Measurements from ENCODE around the gene HNRNPH2.

Gene HNRNPH2

GRCh38 chrX:101450085-101450484 lies 42.1 kb downstream of the HNRNPH2 start:
- Histone ChIP-seq H3K4me3 (no peak overlapping the region), H3K27ac (no peak overlapping the region)
- no peak for DNase-seq (ENCODE audit: low spot score)
- TF ChIP-seq CTCF (IDR thresholded peaks at IDR 0.05) = no peak

GRCh38 chrX:101450961-101451360 lies 42.9 kb downstream of the HNRNPH2 start:
- Histone ChIP-seq H3K27ac (no peak overlapping the region), H3K4me3 (no peak overlapping the region)
- no peak for DNase-seq (ENCODE audit: low spot score)
- no peak for TF ChIP-seq CTCF (IDR thresholded peaks at IDR 0.05)

GRCh38 chrX:101452056-101452455 lies 44.0 kb downstream of the HNRNPH2 start:
- no peak for DNase-seq (ENCODE audit: low spot score)
- Histone ChIP-seq H3K4me3 (no peak overlapping the region), H3K27ac (no peak overlapping the region)
- TF ChIP-seq CTCF (IDR thresholded peaks at IDR 0.05) = no peak

- Histone ChIP-seq H3K27ac (no peak overlapping the region), H3K4me3 (no peak overlapping the region)
- no peak for DNase-seq (ENCODE audit: low spot score)
- no peak for TF ChIP-seq CTCF (IDR thresholded peaks at IDR 0.05)
Measured at GRCh38 chrX:101460669-101461068, 52.6 kb downstream of the HNRNPH2 start.

GRCh38 chrX:101462892-101463291 lies 54.9 kb downstream of the HNRNPH2 start:
- Histone ChIP-seq H3K27ac (no peak overlapping the region), H3K4me3 (no peak overlapping the region)
- TF ChIP-seq CTCF (IDR thresholded peaks at IDR 0.05) = no peak
- DNase-seq (ENCODE audit: low spot score) = no peak

Data from coronary artery (tissue), 2 donors.